DND-41 (cell line): Measurements from ENCODE around the gene NCS1.

Experiments used
- CTCF ChIP-seq: IDR thresholded peaks from 2 replicates; pipeline ENCODE4 v1.5.1; 2012; ENCODE audit warnings: borderline replicate concordance, low read length, moderate library complexity, mild to moderate bottlenecking; ENCODE audit not compliant: poor library complexity, severe bottlenecking; ENCODE audit errors: extremely low read depth
- EZH2 ChIP-seq: IDR thresholded peaks from 3 replicates; pipeline ENCODE4 v1.6.1; 2012; ENCODE audit warnings: borderline replicate concordance, low read depth, mild to moderate bottlenecking, moderate library complexity, low read length, inconsistent platforms; ENCODE audit not compliant: severe bottlenecking

GRCh38 chr9:130241198-130241535 lies 69.0 kb downstream of the NCS1 start:
- TF ChIP-seq CTCF, result no peak
- TF ChIP-seq EZH2, result no peak
